Measurements from ENCODE around the gene NCOA3. TPM values are rescaled to one million over a fixed set of nuclear protein-coding genes. Genes with fewer than 3 reads are reported as not detected.
"Not testable (repeated sequence)": the region's sequence is repeated elsewhere in the genome, so short reads cannot be mapped to it uniquely, and the experiment has no call there.

NCOA3 gene
- polyA plus RNA-seq, 4 donors = 30.8 to 41.2 (median 37.5) TPM

DNA sequence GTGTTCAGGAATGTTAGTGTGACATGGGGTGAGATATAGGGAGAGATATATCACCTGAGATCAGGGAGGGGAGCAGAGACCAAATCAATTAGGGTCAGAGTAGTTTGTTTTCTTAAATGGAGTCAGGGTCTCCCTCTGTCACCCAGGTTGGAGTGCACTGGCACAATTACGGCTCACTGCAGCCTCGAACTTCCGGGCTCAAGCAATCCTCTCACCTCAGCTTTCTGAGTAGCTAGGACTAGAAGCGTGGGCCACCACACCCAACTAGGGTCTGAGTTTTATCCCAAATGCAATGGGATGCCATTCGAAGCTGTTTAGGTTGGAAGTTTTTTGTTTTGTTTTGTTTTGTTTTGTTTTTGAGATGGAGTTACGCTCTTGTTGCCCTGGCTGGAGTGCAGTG, 3.1 kb upstream of the NCOA3 start:
- DNase-seq (ENCODE audit: low read depth in 4 of 4, low spot score in 3 of 4) = no peak

DNA sequence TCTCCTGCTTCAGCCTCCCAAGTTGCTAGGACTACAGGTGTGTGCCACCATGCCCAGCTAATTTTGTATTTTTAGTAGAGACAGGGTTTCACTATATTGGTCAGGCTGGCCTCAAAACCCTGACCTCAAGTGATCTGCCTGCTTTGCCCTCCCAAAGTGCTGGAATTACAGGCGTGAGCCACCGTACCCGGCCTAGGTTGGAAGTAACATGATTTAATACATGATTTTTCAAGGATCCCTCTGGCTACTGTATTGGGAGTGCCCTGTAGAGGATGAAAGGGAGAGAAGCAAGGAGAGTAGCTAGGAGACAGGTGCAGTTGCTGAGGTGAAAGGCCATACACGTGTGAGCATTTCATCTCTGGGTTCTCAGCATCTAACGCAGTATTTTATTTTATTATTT, 2.6 kb upstream of the NCOA3 start:
- no peak for DNase-seq (ENCODE audit: low read depth in 4 of 4, low spot score in 3 of 4)

GRCh38 chr20:47500082-47500481, 1.6 kb upstream of the NCOA3 start:
- DNase-seq (ENCODE audit: low read depth in 4 of 4, low spot score in 3 of 4) = not testable (repeated sequence)

GRCh38 chr20:47500554-47500953, 1.1 kb upstream of the NCOA3 start:
- DNase-seq (ENCODE audit: low read depth in 4 of 4, low spot score in 3 of 4) = no peak

DNA sequence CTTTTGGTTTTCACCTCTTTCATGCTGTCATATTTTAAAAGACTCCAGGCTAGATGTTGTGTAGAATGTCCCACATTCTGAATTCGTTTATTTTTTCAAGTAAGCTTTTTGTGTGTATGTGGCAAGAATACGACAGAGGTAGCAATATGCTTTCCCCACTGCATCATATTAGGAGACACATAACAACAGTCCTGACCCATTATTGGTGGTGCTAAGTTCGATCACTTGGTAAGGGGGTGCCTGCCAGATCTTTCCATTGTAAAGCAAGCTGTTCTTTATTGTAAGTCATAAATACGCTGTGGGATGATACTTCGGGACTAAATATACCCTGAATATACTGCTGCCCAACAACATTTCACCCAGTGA, 588 bp upstream of the NCOA3 start:
- DNase-seq (ENCODE audit: low read depth in 4 of 4, low spot score in 3 of 4) = no peak

DNA sequence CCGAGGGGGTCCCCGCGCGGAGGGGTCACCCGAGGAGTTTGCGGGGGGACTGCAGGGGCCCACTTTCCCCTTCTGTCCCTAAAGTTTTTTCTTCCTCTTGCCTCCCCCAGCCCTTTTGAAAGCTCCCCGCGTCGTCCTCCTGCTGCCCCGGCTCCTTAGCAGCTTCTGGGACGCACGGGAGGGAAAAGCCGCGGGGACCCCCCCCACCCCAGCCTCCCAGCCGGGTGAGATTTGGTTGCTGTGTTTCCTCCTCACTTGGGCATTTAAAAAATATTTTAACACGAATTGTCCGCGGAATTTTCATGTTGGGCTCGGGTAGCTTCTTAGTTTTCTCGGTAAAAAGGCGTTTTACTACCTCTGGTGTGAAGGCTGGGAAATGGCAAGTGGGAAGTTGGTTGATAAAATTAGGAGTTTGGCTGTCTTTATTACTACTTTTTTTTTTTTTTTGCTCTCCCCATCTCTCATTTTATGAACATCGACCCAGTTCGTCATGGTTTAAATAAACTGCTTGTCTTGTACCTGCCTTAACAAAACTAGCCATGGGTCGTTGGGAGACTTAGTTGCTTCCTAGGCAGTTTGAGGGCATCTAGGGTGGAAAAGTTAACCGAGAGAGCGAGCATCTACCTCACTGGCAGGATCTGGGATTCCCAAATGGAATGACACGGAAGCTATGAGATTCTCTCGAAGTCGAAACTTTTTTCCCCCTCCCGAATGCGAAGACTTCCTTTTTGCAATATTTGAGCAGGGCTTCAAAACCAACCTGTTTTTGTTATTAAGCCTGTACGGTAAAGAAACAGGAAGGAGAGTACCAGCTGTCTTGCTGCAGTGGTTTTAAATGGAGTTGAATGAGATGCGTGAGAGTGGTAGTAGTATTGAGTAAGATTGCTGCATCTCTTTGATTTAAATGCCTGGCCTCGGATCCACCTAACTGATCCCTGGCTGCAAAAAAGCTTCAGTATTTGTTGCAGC, 868 bp downstream of the NCOA3 start:
- DNase-seq (ENCODE audit: low read depth in 4 of 4, low spot score in 3 of 4) = peak in 3 of 4 donors; percentile 18 to 27 (median 25)

DNA sequence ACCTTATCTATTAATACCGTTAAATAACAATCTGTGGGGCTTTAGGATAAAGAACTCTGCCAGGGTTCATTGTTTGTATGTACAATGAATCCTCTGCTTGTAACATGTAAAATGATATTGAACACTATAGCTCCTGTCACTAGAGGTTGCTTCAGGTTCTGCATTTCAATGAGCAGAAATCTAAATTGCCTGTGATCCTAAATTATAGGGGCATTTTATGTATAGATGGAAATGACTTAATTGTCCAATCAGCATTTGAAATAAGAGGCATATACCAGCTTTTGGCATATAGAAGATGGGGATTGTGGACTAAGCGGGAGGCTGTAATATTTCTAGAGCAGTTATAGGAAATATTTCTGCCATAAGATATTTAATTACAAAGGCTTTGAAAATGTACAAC, 2.0 kb downstream of the NCOA3 start:
- DNase-seq (ENCODE audit: low read depth in 4 of 4, low spot score in 3 of 4) = no peak

DNA sequence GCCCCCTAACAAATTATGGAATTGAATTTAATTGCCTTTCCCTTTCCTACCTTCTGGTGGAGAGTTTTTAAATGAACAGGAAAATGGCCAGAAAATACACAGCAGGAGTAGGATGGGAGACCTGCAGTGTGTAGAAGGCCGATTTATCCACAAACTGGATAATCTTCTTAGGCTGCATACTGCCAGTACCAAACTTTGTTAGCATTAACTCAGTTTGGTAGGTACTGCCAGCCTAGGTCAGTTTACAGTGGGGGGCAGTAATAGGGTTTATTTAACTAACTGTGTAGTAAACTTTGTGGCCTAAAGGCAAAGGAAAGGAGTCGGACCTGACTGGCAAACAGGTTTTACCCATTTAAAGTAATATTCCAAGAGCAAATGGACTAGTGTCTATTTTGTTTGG, 4.6 kb downstream of the NCOA3 start:
- DNase-seq (ENCODE audit: low read depth in 4 of 4, low spot score in 3 of 4) = no peak

- no peak for DNase-seq (ENCODE audit: low read depth in 4 of 4, low spot score in 3 of 4)
These were observed 5.2 kb downstream of the NCOA3 start for GRCh38 chr20:47506850-47507249.

- DNase-seq (ENCODE audit: low read depth in 4 of 4, low spot score in 3 of 4) = not testable (repeated sequence)
These were observed 5.7 kb downstream of the NCOA3 start for GRCh38 chr20:47507275-47507981.

GRCh38 chr20:47508278-47508677, 6.6 kb downstream of the NCOA3 start:
- no peak for DNase-seq (ENCODE audit: low read depth in 4 of 4, low spot score in 3 of 4)

DNA sequence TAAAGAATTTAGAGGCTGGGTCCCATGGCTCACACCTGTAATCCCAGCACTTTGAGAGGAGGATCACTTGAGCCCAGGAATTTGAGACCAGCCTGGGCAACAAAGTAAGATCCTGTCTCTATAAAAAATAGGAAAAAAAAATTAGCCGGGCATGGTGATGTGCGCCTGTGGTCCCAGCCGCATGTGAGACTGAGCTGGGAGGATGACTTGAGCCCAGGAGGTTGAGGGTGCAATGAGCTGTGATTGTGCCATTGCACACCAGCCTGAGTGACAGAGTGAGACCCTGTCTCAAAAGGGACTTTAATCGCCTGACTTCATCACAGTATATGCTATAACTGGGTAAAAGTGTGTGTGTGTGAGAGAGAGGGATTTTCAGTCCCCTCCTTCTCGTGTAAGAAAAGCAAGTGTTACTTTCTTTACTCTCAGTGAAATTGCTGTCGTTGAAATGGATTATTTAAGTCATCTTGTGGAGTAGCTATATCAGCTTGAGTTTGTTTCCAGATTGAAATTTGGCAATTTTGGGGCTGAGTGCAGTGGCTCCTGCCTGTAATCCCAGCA, 7.5 kb downstream of the NCOA3 start:
- no peak for DNase-seq (ENCODE audit: low read depth in 4 of 4, low spot score in 3 of 4)

GRCh38 chr20:47509685-47510084, 8.0 kb downstream of the NCOA3 start:
- DNase-seq (ENCODE audit: low read depth in 4 of 4, low spot score in 3 of 4) = no peak

GRCh38 chr20:47515843-47516242, 14.2 kb downstream of the NCOA3 start:
- DNase-seq (ENCODE audit: low read depth in 4 of 4, low spot score in 3 of 4) = no peak

DNA sequence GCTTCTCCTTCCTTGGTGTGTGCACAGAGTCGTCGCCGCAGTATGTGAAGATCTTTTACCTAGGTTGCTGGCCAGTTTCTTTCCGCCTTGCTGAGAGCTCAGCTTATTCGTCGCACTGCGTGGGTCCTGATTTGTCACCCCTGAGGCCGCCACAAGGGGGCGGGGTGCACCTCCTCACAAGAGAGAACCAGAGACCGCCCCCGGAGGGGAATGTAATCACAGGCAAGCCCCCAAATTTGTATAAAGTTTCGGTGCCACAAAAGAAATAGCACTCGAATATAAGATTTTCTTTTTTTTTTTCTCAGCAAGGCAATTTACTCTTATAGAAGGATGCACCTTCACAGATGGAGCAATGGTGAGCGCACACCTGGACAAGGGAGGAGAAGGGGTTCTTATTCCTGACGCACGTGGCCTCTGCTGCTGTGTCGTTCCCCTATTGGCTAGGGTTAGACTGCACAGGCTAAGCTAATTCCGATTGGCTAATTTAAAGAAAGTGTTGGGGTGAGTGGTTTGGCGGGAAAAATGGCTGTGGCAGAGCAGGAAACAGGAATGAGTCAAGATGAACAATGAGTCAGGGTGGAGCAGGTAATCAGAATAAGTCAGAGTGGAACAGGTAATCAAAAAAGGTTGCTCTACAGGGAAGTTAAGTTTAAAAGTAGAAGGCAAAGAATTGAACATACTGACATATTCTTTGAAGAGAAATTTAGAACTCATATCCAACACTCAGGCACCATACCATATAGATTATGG, 19.5 kb downstream of the NCOA3 start:
- DNase-seq (ENCODE audit: low read depth in 4 of 4, low spot score in 3 of 4) = no peak

GRCh38 chr20:47524015-47524784, 22.5 kb downstream of the NCOA3 start:
- DNase-seq (ENCODE audit: low read depth in 4 of 4, low spot score in 3 of 4) = no peak

DNA sequence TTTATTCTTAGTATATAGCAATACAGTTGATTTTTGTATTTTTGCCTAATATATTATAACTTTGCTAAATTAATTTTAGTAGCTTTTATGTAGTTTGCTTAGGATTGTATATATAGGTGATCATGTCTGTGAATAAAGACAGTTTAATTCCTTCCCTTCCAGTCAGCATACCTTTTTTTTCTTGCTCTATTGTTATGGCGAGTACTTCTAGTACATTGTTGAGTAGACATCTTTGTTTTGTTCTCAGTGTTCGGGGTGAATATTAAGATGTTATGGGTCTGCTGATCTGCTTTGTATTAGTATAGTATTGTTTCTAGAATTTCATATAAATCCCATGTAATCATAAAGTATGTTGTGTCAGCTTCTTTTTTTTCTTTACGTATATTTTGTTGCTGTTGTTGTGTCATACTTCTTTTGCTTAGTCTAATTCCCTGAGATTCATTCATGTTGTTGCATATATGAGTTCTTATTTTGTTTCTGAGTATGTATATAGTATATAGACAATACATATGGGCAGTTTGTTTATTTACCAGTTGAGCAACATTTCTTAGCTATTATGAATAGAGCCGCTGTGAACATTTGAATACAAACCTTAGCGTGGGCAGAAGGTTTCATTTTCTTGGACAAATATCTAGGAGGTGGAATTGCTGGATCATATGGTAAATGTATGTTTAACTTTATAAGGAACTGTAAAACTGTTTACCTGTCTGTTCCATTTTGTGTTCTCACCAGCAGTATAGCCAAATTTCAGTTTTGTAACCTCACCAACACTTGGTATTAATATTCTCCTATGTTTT, 25.5 kb downstream of the NCOA3 start:
- DNase-seq (ENCODE audit: low read depth in 4 of 4, low spot score in 3 of 4) = no peak

GRCh38 chr20:47529840-47530239, 28.2 kb downstream of the NCOA3 start:
- DNase-seq (ENCODE audit: low read depth in 4 of 4, low spot score in 3 of 4) = no peak

GRCh38 chr20:47531458-47531857, 29.8 kb downstream of the NCOA3 start:
- DNase-seq (ENCODE audit: low read depth in 4 of 4, low spot score in 3 of 4) = no peak
